ENCODE measurements around the gene CIDEC. TPM values are rescaled to one million over a fixed set of nuclear protein-coding genes. Genes with fewer than 3 reads are reported as not detected.
A peak's percentile ranks its signal among the peaks of the same experiment; 100 is the strongest.

The CIDEC gene
- total RNA-seq, 6 donors from 2014 or later = not detected

DNA sequence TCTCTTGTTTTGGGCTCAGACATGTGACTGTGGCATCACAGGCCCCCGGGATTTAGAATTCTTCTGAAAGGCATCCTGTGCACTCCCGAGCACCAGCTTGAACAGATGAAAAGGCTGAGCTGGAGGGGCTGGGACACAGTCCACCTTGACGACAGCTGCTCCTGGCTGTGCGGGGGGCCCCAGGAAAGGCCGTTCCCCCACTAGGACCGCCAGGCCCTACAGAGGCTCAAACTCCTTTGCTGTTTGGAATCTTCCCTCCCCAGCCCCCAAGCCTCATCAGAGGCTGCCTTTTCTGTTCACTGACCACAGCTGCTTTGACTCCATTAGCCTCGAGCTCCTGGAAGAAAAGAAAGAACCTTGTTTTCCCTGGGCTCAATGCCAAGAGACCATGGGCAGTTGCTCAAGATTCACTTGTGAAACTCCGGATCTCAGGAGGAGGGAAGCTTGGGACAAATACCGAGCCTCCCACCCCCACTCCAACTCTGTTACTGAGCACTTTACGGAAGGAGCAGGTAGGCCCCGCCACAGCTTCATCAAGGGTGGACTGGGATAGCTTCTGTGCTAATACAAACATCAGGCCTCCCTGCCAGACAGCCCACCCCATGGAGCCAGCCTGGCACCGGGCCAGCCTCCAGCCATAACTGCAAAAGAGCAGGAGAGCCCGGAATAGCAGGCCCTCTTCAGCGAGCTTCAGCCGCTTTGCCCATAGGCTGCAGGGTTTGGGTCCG, 15.7 kb downstream of the CIDEC start:
- Histone ChIP-seq H3K4me3 (peak overlapping the region in 1 of 4 donors; percentile 4), H3K9me3 (no peaks in the 10 kb centered on the region), H3K27me3 (no peaks in the 10 kb centered on the region), H3K4me1 (peaks cover 20 to 47% (median 25%) of the 10 kb centered on the region in 4 donors), H3K36me3 (no peaks in the 10 kb centered on the region), H3K27ac (peak overlapping the region; percentile 36 to 81 (median 70))
- WGBS, 2 donors = 53 to 57% methylated on average over 13 to 14 of the region's 16 CpGs
- TF ChIP-seq EP300 (IDR thresholded peaks at IDR 0.05) (peak in 1 of 4 donors; percentile 13), POLR2AphosphoS5 (IDR thresholded peaks at IDR 0.05) (peak in 1 of 2 donors; percentile 46), POLR2A (IDR thresholded peaks at IDR 0.05) (no peak)
- TF ChIP-seq, protein P1, sequence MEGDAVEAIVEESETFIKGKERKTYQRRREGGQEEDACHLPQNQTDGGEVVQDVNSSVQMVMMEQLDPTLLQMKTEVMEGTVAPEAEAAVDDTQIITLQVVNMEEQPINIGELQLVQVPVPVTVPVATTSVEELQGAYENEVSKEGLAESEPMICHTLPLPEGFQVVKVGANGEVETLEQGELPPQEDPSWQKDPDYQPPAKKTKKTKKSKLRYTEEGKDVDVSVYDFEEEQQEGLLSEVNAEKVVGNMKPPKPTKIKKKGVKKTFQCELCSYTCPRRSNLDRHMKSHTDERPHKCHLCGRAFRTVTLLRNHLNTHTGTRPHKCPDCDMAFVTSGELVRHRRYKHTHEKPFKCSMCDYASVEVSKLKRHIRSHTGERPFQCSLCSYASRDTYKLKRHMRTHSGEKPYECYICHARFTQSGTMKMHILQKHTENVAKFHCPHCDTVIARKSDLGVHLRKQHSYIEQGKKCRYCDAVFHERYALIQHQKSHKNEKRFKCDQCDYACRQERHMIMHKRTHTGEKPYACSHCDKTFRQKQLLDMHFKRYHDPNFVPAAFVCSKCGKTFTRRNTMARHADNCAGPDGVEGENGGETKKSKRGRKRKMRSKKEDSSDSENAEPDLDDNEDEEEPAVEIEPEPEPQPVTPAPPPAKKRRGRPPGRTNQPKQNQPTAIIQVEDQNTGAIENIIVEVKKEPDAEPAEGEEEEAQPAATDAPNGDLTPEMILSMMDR (IDR thresholded peaks at IDR 0.05) = no peak
- peak; percentile 77 to 89 for DNase-seq
- peak; percentile 47 to 57 for ATAC-seq (ENCODE audit: low FRiP score in 2 of 2)

GRCh38 chr3:9863058-9863772, 16.8 kb downstream of the CIDEC start:
- peak in 1 of 2 donors; percentile 7 for ATAC-seq (ENCODE audit: low FRiP score in 2 of 2)
- 58 to 68% methylated on average over 19 to 22 of the region's 22 CpGs for WGBS, 2 donors
- DNase-seq = no peak

GRCh38 chr3:9862391-9863057, 17.5 kb downstream of the CIDEC start:
- no peak for TF ChIP-seq EP300 (IDR thresholded peaks at IDR 0.05)
- TF ChIP-seq, protein P1 (IDR thresholded peaks at IDR 0.05) = peak in 4 of 6 experiments; percentile 31 to 50 (median 40)
- Histone ChIP-seq H3K27me3 (no peaks in the 10 kb centered on the region), H3K36me3 (no peaks in the 10 kb centered on the region), H3K27ac (peak overlapping the region in 3 of 4 donors; percentile 15 to 65 (median 52)), H3K4me3 (peak overlapping the region; percentile 14 to 52 (median 38)), H3K9me3 (no peaks in the 10 kb centered on the region), H3K4me1 (peaks cover 20 to 47% (median 25%) of the 10 kb centered on the region in 4 donors)
- ATAC-seq (ENCODE audit: low FRiP score in 2 of 2) = peak; percentile 58 to 89
- WGBS, 2 donors = 29 to 32% methylated on average over 4 to 38 of the region's 45 CpGs
- DNase-seq = peak; percentile 59 to 91

More at GRCh38 chr3:9863058-9863772, 16.8 kb downstream of the CIDEC start:
- Histone ChIP-seq H3K4me1 (peaks cover 20 to 47% (median 25%) of the 10 kb centered on the region in 4 donors), H3K4me3 (peak overlapping the region; percentile 14 to 52 (median 38)), H3K36me3 (no peaks in the 10 kb centered on the region), H3K27ac (peak overlapping the region in 2 of 4 donors; percentile 52 to 65), H3K27me3 (no peaks in the 10 kb centered on the region), H3K9me3 (no peaks in the 10 kb centered on the region)
- TF ChIP-seq, protein P1 (IDR thresholded peaks at IDR 0.05) = no peak
- no peak for TF ChIP-seq EP300 (IDR thresholded peaks at IDR 0.05)
- no peak for TF ChIP-seq POLR2A (IDR thresholded peaks at IDR 0.05)
- TF ChIP-seq POLR2AphosphoS5 (IDR thresholded peaks at IDR 0.05) = no peak

- Histone ChIP-seq H3K4me1 (peaks cover 20 to 42% (median 25%) of the 10 kb centered on the region in 4 donors), H3K4me3 (no peak overlapping the region), H3K27me3 (no peaks in the 10 kb centered on the region), H3K27ac (peak overlapping the region in 1 of 4 donors; percentile 65), H3K9me3 (no peaks in the 10 kb centered on the region), H3K36me3 (no peaks in the 10 kb centered on the region)
- ATAC-seq (ENCODE audit: low FRiP score in 2 of 2) (no peak), DNase-seq (no peak)
- 79 to 80% methylated on average over 5 of the region's 5 CpGs for WGBS, 2 donors
- TF ChIP-seq POLR2A (IDR thresholded peaks at IDR 0.05) (no peak), EP300 (IDR thresholded peaks at IDR 0.05) (no peak), POLR2AphosphoS5 (IDR thresholded peaks at IDR 0.05) (no peak)
- TF ChIP-seq, protein P1 (IDR thresholded peaks at IDR 0.05) = no peak
Observed at GRCh38 chr3:9861626-9862130, 18.4 kb downstream of the CIDEC start.
